GM19397 (cell line): Measurements from ENCODE around the gene ATRN.
A peak's percentile ranks its signal among the peaks of the same experiment; 100 is the strongest.

Source experiments
- ATAC-seq: cut with Tn5 transposase; IDR thresholded peaks from one replicate; pipeline ENCODE4 v1.9.1; 2021; ENCODE audit warnings: mild to moderate bottlenecking, moderate library complexity; ENCODE audit not compliant: unreplicated experiment

The ATRN gene

GRCh38 chr20:3654326-3655130, 183.7 kb downstream of the ATRN start:
- ATAC-seq = no peak

- no peak for ATAC-seq
Observed at GRCh38 chr20:3655131-3655405, 184.2 kb downstream of the ATRN start.

GRCh38 chr20:3658019-3658715, 187.3 kb downstream of the ATRN start:
- no peak for ATAC-seq

GRCh38 chr20:3658716-3659491, 188.1 kb downstream of the ATRN start:
- ATAC-seq = peak; percentile 70

GRCh38 chr20:3659492-3660261, 188.9 kb downstream of the ATRN start:
- no peak for ATAC-seq

- ATAC-seq = no peak
Observed at GRCh38 chr20:3660262-3661059, 189.6 kb downstream of the ATRN start.

GRCh38 chr20:3661060-3661813, 190.4 kb downstream of the ATRN start:
- ATAC-seq = no peak

- ATAC-seq = no peak
Observed at GRCh38 chr20:3661814-3662665, 191.2 kb downstream of the ATRN start.

GRCh38 chr20:3663031-3663701, 192.3 kb downstream of the ATRN start, which contains the start of gene GFRA4:
Gene GFRA4 (minus strand): TSS chr20:3663399. CDS start chr20:3663399, 0 bp downstream.
- ATAC-seq = no peak

- ATAC-seq = no peak
Observed at GRCh38 chr20:3663858-3664257, 193.0 kb downstream of the ATRN start.

GRCh38 chr20:3667434-3668037, 196.7 kb downstream of the ATRN start:
- no peak for ATAC-seq

- no peak for ATAC-seq
Observed at GRCh38 chr20:3669710-3670367, 199.0 kb downstream of the ATRN start.

GRCh38 chr20:3670511-3670910, 199.7 kb downstream of the ATRN start:
- no peak for ATAC-seq

GRCh38 chr20:3670945-3671344, 200.1 kb downstream of the ATRN start:
- no peak for ATAC-seq

GRCh38 chr20:3671986-3672546, 201.2 kb downstream of the ATRN start:
- ATAC-seq = no peak

GRCh38 chr20:3672547-3673171, 201.8 kb downstream of the ATRN start:
- ATAC-seq = no peak
